Activated CD4-positive, alpha-beta T cell treated with anti-CD3 and anti-CD28 coated beads for 4 hours (primary cell): ENCODE measurements around the gene THPO.
A peak's percentile ranks its signal among the peaks of the same experiment; 100 is the strongest.

Experiments
- DNase-seq, 2 donors: peaks; one replicate each; pipeline ENCODE4 v3.0.0-alpha.2; 2020

Gene THPO

GRCh38 chr3:184384342-184384741 lies 6.3 kb upstream of the THPO start:
- DNase-seq: no peak

DNA sequence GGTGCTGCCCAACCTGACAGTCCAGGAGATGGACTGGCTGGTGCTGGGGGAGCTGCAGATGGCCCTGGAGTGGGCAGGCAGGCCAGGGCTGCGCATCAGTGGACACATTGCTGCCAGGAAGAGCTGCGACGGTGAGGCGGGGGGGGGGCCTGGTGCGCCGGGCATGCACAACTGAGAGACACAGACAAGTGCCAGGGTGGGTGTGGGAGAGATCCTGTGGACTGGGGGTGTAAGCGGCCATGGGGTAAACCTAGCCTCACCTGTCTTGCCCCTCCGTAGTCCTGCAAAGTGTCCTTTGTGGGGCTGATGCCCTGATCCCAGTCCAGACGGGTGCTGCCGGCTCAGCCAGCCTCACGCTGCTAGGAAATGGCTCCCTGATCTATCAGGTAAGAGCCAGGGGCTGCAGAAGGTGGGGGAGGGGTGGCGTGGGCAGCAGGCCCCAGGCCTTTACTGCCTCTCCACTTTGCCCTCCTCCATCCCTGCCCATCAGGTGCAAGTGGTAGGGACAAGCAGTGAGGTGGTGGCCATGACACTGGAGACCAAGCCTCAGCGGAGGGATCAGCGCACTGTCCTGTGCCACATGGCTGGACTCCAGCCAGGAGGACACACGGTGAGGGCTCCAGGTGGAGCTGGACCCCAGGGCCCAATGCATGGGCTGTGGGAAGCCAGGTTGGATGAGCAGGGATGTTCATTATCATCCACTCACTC lies 5.2 kb upstream of the THPO start:
- no peak for DNase-seq

DNA sequence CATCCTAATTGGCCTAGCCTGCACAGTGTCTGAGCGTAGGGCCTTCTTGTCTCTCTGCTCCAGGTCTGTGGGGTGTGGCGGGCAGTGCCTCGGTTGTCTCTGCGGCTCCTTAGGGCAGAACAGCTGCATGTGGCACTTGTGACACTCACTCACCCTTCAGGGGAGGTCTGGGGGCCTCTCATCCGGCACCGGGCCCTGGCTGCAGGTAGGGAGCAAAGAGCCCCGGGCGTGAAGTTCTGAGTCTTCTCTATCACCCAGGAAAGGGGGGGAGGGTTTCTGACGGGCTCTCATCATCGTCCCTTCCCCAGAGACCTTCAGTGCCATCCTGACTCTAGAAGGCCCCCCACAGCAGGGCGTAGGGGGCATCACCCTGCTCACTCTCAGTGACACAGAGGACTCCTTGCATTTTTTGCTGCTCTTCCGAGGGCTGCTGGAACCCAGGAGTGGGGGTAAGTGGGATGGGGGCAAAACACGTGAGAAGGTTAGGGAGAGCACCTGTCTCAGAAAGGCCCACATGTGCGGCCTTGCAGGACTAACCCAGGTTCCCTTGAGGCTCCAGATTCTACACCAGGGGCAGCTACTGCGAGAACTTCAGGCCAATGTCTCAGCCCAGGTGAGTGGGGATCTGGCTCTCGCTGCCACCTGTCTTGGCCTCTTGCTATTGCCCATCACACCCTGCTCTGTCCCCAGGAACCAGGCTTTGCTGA lies 4.5 kb upstream of the THPO start:
- DNase-seq: no peak

DNA sequence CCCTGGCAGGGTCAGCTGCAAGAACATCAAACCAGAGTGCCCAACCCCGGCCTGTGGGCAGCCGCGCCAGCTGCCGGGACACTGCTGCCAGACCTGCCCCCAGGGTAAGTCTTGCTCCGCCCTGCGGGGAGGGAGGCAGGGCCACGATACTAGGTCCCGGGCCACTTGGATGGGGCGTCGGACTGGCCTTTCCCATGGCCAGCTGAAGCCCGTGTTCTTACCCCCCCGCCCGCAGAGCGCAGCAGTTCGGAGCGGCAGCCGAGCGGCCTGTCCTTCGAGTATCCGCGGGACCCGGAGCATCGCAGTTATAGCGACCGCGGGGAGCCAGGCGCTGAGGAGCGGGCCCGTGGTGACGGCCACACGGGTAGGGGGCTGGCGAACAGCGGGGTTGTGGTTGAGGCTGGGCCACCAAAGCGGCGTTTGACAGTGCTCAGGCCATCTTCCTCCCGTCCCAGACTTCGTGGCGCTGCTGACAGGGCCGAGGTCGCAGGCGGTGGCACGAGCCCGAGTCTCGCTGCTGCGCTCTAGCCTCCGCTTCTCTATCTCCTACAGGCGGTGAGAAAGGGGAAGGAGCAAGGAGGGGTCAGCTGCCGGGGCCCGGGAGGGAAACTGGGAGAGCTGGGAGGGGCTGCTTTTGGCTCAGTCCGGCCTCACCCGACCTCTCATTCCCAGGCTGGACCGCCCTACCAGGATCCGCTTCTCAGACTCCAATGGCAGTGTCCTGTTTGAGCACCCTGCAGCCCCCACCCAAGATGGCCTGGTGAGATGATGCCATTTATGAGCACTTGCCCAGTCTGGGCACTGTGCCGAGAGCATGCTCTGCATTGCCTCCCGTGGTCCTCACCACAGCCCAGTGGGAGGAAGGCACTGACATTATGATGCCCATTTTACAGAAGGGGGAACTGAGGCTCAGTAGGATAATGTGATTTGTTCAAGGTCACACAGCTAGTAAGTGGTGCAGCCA lies 3.5 kb upstream of the THPO start:
- no peak for DNase-seq

- DNase-seq: no peak
These were observed 2.7 kb upstream of the THPO start for GRCh38 chr3:184380627-184381260.

GRCh38 chr3:184380185-184380626 lies 2.2 kb upstream of the THPO start:
- DNase-seq: peak in 1 of 2 donors; percentile 30

DNA sequence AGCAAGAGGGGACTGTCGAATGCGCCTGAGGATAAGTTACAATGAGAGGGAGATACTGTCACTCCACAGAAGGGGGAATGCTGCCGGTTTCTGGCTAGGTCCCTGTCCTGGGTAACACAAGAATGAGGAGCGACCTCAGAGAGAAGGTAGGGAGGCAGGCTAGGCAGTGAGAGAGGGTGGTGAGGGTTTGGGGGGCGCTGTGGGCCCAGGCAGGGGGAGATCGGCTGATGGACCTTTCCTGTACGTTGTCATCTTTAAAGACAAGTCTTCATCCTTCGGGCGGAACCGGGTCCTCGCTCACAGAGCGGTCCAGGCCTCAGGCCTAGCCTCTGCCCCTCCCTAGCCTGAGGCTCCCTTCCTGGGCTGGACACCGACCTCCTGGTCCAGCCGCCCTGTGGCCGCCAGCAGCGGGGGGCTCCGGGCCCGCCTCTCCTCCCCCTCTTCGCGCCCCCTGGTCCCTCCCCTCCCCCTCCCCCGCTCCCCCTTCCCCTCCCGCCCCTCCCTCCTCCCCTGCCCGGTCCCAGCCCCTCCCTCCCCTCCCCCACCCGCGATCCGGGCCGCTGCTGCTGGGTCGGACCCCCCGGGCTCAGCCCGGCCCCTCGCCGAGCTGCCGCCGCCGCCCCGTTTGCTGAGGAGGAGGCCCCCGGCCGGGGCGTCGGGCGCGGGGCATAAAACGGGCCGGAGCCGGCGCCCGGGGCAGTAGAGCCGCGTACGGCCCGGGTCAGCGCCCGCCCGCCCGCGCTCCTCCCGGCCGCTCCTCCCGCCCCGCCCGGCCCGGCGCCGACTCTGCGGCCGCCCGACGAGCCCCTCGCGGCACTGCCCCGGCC lies 1.6 kb upstream of the THPO start, which contains the start of gene CHRD:
CHRD (plus strand) TSS at position 697 of the 827 bp plus-strand sequence. CDS start 265 bp downstream, outside the sequence.
- no peak for DNase-seq

DNA sequence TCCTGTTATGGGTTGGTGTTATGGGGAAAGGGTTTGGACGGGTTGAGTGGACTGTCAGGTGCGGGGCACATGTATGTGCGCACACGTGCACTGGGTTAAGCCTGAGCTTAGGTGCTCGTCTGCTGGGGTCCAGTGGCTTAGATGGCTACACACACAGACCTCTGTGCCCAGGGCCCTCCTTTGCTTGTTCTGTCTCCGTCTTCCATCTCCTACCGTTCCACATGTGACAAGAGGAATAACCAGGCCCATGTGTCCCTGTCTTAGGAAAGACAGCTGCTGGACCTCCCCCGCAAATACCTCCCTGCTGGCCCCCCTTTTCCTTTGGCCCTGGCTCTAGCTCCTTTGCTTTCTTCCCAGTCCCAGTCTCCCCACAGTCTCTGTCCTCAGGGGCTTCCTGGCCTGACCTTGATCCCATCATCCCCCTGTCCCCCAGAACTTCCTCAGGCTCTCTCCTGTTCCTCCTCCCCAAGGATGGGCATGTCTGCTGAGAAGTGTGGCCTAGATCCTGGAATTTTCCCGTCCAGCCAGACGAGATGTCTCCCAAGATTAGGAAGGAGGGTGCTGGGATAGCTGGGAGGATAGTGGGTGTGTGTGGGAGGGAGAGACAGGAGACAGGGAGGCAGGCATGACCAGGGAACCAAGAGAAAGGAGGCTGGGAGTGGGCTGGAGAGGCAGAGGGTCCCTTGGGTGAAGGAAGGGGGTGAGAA lies 797 bp upstream of the THPO start:
- no peak for DNase-seq

DNA sequence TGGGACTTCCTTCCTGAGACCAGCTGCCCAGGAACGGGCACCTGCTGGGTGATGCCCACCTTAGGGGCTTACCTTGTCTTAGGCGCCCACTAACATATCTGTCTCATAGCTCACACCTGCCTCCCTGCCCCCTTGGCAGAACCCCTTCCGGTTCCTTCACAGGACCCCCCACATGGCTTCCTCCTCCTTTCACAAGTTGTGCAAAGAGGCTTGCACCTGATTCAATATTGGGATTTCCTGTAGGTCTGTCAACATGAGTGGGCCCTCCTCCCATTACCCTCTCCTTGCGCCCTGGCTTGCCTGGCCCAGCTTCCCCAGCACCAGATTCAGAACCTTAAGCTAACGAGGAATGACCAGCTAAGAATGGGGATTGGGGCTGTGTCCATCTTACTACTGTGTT lies 633 bp downstream of the THPO start:
- no peak for DNase-seq

DNA sequence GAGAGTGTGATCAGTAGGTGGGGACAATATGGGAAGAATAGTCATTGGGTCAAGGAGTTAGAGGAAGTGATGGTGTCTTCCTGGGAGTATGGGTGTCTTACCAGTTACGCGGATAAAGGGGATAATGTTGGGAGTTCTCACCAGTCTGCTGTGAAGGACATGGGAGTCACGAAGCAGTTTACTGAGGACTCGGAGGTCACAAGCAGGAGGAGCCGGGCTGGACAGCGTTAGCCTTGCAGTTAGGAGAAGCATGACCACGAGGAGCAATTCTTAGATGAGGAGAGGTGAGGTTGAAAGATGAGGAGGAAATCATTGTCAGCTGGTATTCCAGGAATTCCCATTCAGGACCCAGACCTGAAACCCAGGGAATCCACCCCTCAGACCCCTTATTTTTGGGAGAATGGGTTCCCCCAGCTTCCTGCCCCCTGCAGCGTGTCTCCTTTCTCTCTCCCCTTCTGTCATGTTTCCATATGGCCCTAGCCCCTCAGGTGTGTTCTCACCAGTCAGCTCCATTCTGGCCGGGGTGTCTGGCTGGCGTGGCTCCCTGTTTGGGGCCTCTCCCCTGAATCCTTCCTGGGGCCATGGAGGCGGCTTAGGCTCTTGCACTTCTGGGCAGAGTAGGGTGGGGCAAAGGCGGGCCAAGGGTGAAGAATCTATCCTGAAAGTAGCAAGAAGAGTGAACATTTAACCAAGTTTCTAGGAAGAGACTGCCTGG lies 2.1 kb downstream of the THPO start:
- no peak for DNase-seq

GRCh38 chr3:184373422-184373821 lies 4.6 kb downstream of the THPO start:
- no peak for DNase-seq

- DNase-seq: no peak
These were observed 5.1 kb downstream of the THPO start for GRCh38 chr3:184372911-184373310.

- no peak for DNase-seq
These were observed 5.6 kb downstream of the THPO start for GRCh38 chr3:184372296-184372821.

GRCh38 chr3:184371570-184372018 lies 6.4 kb downstream of the THPO start:
- DNase-seq: peak; percentile 58

GRCh38 chr3:184368586-184369183 lies 9.3 kb downstream of the THPO start:
- DNase-seq: no peak

DNA sequence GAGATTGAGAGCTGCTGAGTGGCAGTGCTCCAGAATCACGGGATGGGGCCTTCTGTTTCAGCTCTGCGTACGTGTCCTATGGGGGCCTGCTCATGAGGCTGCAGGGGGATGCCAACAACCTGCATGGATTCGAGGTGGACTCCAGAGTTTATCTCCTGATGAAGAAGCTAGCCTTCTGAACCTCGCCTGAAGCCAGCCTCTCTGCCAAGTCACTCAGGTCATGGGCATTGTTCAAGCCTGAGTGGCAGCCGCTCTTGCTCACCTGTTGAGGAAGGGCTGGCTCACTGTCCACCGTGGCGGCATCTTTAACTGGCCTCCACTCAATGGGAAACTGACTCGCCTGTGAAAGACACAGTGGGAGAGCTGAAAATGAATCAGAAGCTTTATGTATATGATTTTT lies 9.9 kb downstream of the THPO start:
- no peak for DNase-seq

GRCh38 chr3:184366619-184367289 lies 11.3 kb downstream of the THPO start:
- DNase-seq: no peak

- peak; percentile 89 to 93 for DNase-seq
These were observed 15.1 kb downstream of the THPO start for GRCh38 chr3:184362668-184363546.
